ENCODE data around the gene DMTF1. TPM values are rescaled to one million over a fixed set of nuclear protein-coding genes. Genes with fewer than 3 reads are reported as not detected.

DMTF1 gene
- total and polyA plus RNA-seq, 10 of the 15 experiments (the other 5 are each of a cell fraction or from before 2014, with no cell fraction given), result 24.3 to 191 (median 72.0) TPM

- intact Hi-C loops (cut with micrococcal nuclease; ENCODE audit: unreplicated experiment), result no loop called here
- H3K4me1 ChIP-seq (ENCODE audit: control insufficient read depth, insufficient read depth, low read length), result no peaks in the 10 kb centered on the region
- no peak overlapping the region for H3K4me2 ChIP-seq (ENCODE audit: control insufficient read depth, insufficient read depth)
- no peak for TF ChIP-seq POLR2A (IDR thresholded peaks at IDR 0.05; ENCODE audit: low read depth, low read length)
- TF ChIP-seq NFIC (IDR thresholded peaks at IDR 0.05; ENCODE audit: low read depth, low read length), result peak; percentile 46; the same call in 1 of the 2 replicates
- no peak for TF ChIP-seq TAF1 (IDR thresholded peaks at IDR 0.05; ENCODE audit: borderline replicate concordance, low read depth, low read length)
- no peak for TF ChIP-seq ASH2L (IDR thresholded peaks at IDR 0.05; ENCODE audit: borderline replicate concordance, low read depth)
- no peak for TF ChIP-seq RCOR1 (conservative IDR thresholded peaks at IDR 0.05; ENCODE audit: low read depth, low read length)
- TF ChIP-seq PAX8 (IDR thresholded peaks at IDR 0.05), result no peak
- FAIRE-seq, result no peak
- no peak for DNase-seq (ENCODE audit: low read depth, low spot score)
- POLR2A ChIA-PET, result interaction anchor here (0.8 to 1.4 kb wide), 2 partner anchors 24 to 748 kb away, joined by 3 read pairs; no protein-coding TSS in a partner anchor
- H3K36me3 ChIP-seq (ENCODE audit: control insufficient read depth in 2 of 2, insufficient read depth in 2 of 2, low read length in 1 of 2), result peaks cover 6 to 53% of the 10 kb centered on the region in 2 experiments
- H3K27ac ChIP-seq (ENCODE audit: control insufficient read depth, insufficient read depth), result no peak overlapping the region
- in situ Hi-C loops (cut with MboI), result no loop called here
- ATAC-seq, result peak; percentile 54
- H2AFZ ChIP-seq (ENCODE audit: control insufficient read depth, low read depth, low read length), result no peak overlapping the region
- CTCF ChIA-PET, result interaction anchor here (1.1 to 2.3 kb wide), 8 partner anchors 11 to 43 kb away, joined by 3 to 8 read pairs (median 3); no protein-coding TSS in a partner anchor
- H3K27me3 ChIP-seq (replicated peaks in 1 of 2; ENCODE audit: control insufficient read depth in 2 of 2, insufficient read depth in 2 of 2, low read length in 1 of 2), result no peaks in the 10 kb centered on the region
- no peak overlapping the region for H3K9ac ChIP-seq (ENCODE audit: control insufficient read depth, insufficient read depth, low read length)
- no TSS peak for BruUV-seq (replicated peaks)
- RAD21 ChIA-PET (ENCODE audit: unreplicated experiment), result interaction anchor here (0.7 to 2.8 kb wide), 8 partner anchors 13 to 48 kb away, joined by 3 to 10 read pairs (median 4); partner anchors contain the start of gene TMEM243
- H3K4me3 ChIP-seq, result no peak overlapping the region
- H3K9me3 ChIP-seq (replicated peaks; ENCODE audit: control insufficient read depth, insufficient read depth, low read length), result no peaks in the 10 kb centered on the region
- H3K79me2 ChIP-seq (ENCODE audit: control insufficient read depth, insufficient read depth, low read length), result peaks cover 2% of the 10 kb centered on the region; the same call in 1 of the 2 replicates
- SMC1A ChIA-PET (ENCODE audit: uncharacterized antibody, unreplicated experiment), result interaction anchor here (0.9 to 6.1 kb wide), 8 partner anchors 11 to 65 kb away, joined by 3 to 33 read pairs (median 4); no protein-coding TSS in a partner anchor
- H4K20me1 ChIP-seq (ENCODE audit: control insufficient read depth, insufficient read depth), result no peaks in the 10 kb centered on the region
Measured at GRCh38 chr7:87171282-87171934, 19.2 kb downstream of the DMTF1 start.

- TF ChIP-seq BCL3 (IDR thresholded peaks at IDR 0.05; ENCODE audit: borderline replicate concordance, insufficient read depth, low read depth, low read length, poor library complexity, severe bottlenecking) (no peak), IKZF2 (IDR thresholded peaks at IDR 0.05) (no peak), MLLT1 (IDR thresholded peaks at IDR 0.05) (no peak), MTA3 (IDR thresholded peaks at IDR 0.05; ENCODE audit: borderline replicate concordance, low read length) (no peak), NBN (IDR thresholded peaks at IDR 0.05) (no peak), CREB1 (IDR thresholded peaks at IDR 0.05; ENCODE audit: low read depth) (no peak)
- no peak for FAIRE-seq
- no peak overlapping the region for H3K4me3 ChIP-seq
- ATAC-seq, result no peak
- WGBS (ENCODE audit: insufficient coverage, insufficient replicate concordance, low lambda C conversion rate, missing lambda C conversion rate), result 83% methylated on average over 1 of the region's 1 CpG
- no peak overlapping the region for H3K9ac ChIP-seq (ENCODE audit: control insufficient read depth, insufficient read depth, low read length)
- intact Hi-C loops (cut with micrococcal nuclease; ENCODE audit: unreplicated experiment), result no loop called here
- no peaks in the 10 kb centered on the region for H3K27me3 ChIP-seq (replicated peaks in 1 of 2; ENCODE audit: control insufficient read depth in 2 of 2, insufficient read depth in 2 of 2, low read length in 1 of 2)
- no peak overlapping the region for H2AFZ ChIP-seq (ENCODE audit: control insufficient read depth, low read depth, low read length)
- peaks cover 6 to 44% of the 10 kb centered on the region in 2 experiments for H3K36me3 ChIP-seq (ENCODE audit: control insufficient read depth in 2 of 2, insufficient read depth in 2 of 2, low read length in 1 of 2)
- ChIA-PET POLR2A (interaction anchor here (1.0 to 1.9 kb wide), 3 partner anchors 11 to 25 kb away, joined by 3 to 9 read pairs (median 6); partner anchors contain the start of gene DMTF1), RAD21 (ENCODE audit: unreplicated experiment) (interaction anchor here (1.1 to 2.6 kb wide), 4 partner anchors 10 to 41 kb away, joined by 3 to 5 read pairs (median 4); no protein-coding TSS in a partner anchor), SMC1A (ENCODE audit: uncharacterized antibody, unreplicated experiment) (interaction anchor here (1.0 to 6.1 kb wide), 13 partner anchors 10 to 63 kb away, joined by 3 to 33 read pairs (median 6); no protein-coding TSS in a partner anchor), CTCF (interaction anchor here (0.7 to 2.3 kb wide), 4 partner anchors 10 to 63 kb away, joined by 3 to 8 read pairs (median 5); no protein-coding TSS in a partner anchor)
- no peaks in the 10 kb centered on the region for H3K4me1 ChIP-seq (ENCODE audit: control insufficient read depth, insufficient read depth, low read length)
- BruUV-seq (replicated peaks), result no TSS peak
- in situ Hi-C loops (cut with MboI), result no loop called here
- H4K20me1 ChIP-seq (ENCODE audit: control insufficient read depth, insufficient read depth), result no peaks in the 10 kb centered on the region
- no peak overlapping the region for H3K27ac ChIP-seq (ENCODE audit: control insufficient read depth, insufficient read depth)
- peaks cover 5% of the 10 kb centered on the region for H3K79me2 ChIP-seq (ENCODE audit: control insufficient read depth, insufficient read depth, low read length)
- no peak for DNase-seq (ENCODE audit: low read depth, low spot score)
- H3K4me2 ChIP-seq (ENCODE audit: control insufficient read depth, insufficient read depth), result no peak overlapping the region
- no peaks in the 10 kb centered on the region for H3K9me3 ChIP-seq (replicated peaks; ENCODE audit: control insufficient read depth, insufficient read depth, low read length)
Measured at GRCh38 chr7:87173471-87173870, 21.2 kb downstream of the DMTF1 start.

Data from GM12878 (cell line).